Activated T-cell treated with anti-CD3 and anti-CD28 coated beads for 1 hour (primary cell): ENCODE results near the gene WWC1.
"Not testable (repeated sequence)": the region's sequence is repeated elsewhere in the genome, so short reads cannot be mapped to it uniquely, and the experiment has no call there.

ENCODE experiments used
- DNase-seq: peaks from one replicate; pipeline ENCODE4 v3.0.0-alpha.2; 2020; ENCODE audit warnings: low read depth

WWC1 gene

DNA sequence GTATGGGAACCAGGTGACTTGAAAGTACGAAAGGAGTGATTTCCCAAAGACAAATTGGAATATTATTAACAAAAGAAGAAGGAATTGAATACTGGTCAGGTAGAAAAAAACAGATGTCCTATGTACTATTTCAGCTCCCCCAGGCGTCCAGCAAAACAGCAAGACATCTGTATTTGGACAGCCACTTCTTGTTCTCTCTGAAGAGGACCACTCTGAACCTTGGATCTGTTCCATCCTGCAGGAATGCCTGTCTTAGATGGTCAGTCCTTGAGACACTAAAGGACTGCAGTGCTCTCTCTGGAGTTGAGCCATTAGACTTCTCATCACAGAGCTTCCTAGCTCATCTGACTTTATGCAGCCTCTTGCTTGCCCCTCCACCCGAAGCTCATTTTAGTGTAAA lies 120.4 kb downstream of the WWC1 start:
- no peak for DNase-seq

DNA sequence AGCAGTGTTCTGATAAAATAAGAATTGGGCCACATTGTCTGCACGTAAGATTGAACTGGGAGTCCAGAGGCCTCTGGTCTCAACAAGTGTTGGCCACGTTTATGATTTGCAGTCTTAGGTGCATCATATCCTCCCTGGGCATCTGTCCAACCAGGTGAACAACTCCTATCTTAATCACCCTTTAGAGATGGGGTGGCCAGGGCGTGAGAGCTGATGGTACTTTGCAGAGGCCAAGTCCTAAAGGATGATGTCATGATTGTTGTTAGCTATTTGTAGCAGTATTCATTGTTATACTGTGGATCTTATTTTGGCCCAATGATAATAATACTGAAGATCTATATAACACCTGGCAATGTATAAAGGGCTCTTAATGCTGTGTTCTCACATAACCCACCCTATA lies 121.6 kb downstream of the WWC1 start:
- no peak for DNase-seq

- DNase-seq, result no peak
Measured at GRCh38 chr5:168413596-168413995, 122.2 kb downstream of the WWC1 start.

- DNase-seq, result no peak
Measured at GRCh38 chr5:168415401-168415800, 124.0 kb downstream of the WWC1 start.

GRCh38 chr5:168415971-168416370 lies 124.5 kb downstream of the WWC1 start:
- no peak for DNase-seq

GRCh38 chr5:168417731-168418429 lies 126.4 kb downstream of the WWC1 start:
- no peak for DNase-seq

DNA sequence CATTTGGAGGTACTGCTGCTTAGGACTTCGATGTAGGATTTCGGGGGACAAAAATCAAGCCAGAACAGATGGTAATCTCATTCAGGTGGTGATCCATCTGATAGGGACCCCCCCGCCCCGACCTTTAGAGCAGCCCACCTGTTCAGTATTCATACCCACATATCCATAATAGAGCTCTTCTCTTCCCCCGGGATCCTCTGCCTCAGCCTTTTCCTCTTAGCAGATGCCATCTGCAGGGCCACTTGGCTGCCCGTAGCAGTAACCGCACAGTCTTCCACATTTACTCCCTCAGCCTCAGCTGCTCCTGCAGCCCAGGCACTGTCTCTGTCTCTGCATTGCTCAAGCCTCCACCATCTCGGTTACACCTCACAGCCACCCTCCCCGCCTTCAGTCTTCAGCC lies 129.0 kb downstream of the WWC1 start:
- no peak for DNase-seq

- DNase-seq, result no peak
Measured at GRCh38 chr5:168422431-168422830, 131.0 kb downstream of the WWC1 start.

- no peak for DNase-seq
Measured at GRCh38 chr5:168423478-168423877, 132.0 kb downstream of the WWC1 start.

DNA sequence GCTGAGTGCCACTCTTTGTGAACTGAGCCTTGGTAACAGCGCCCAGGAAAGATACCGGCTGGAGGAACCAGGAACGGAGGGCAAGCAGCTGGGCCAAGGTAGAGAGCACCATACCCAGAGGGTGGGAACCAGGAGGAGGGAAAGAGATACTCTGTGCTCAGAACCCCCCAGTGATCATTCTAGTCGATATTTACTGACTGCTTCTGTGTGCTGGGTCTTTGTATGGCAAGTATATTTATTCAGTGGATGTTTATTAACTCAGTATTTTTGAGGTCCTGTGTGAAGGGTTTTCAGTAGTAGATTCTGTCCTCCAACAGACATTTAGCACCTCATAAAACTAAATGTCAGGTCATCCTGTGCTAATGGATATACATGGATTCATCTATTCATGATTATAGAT lies 132.5 kb downstream of the WWC1 start:
- DNase-seq, result no peak

DNA sequence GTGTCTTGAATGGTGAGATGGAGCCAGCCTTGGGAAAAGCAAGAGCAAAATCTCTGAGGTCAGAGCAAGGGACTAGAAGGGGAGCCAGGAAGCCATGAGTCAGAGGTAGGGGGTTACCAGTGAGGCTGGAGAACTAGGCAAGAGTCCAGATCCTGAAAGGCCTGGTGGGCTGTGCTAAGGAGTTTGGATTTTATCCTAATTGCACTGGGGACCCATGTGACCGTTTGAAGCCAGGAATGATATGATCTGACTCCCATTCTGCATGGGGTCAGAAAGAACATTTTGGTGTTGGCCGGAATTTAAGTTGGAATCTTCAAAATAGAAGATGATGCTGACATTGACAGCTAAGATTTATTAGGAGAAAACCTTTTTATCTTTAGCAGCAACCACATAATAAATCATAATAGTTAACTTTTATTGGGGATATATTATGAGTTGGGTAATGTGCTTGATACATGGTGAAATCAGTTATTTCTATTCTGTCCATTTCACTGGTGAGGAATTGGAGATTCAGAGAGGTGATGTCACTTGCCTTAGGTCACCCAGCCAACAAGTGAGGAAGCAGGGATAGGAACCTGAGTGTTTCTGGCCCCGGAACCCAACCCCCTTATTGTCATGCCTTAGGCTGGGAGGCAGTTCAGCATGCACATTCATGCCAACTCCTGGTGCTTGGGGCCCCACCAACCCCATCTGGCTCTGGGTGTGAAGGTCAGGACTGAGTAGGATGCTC lies 133.3 kb downstream of the WWC1 start:
- no peak for DNase-seq

- no peak for DNase-seq
Measured at GRCh38 chr5:168426007-168426863, 134.8 kb downstream of the WWC1 start.

- DNase-seq, result no peak
Measured at GRCh38 chr5:168426864-168427172, 135.4 kb downstream of the WWC1 start.

DNA sequence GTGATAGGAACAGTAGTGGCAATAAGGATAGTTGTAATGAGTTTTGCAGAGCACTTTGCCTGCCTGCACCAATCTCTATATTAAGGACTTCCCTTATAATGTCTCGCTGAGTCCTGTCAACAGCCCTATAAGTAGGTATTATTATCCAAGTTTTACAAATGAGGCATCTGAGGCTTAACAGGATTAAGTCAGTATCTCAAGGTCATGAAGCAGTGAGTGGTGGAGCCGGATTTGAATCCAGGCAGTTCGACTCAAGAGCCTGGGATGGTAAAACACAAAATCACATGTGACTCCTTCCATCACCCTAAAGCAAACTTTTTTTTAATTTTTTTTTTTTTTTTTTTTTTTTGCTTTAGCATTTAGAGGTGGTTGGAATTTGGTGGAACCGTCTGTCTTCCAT lies 135.8 kb downstream of the WWC1 start:
- no peak for DNase-seq

DNA sequence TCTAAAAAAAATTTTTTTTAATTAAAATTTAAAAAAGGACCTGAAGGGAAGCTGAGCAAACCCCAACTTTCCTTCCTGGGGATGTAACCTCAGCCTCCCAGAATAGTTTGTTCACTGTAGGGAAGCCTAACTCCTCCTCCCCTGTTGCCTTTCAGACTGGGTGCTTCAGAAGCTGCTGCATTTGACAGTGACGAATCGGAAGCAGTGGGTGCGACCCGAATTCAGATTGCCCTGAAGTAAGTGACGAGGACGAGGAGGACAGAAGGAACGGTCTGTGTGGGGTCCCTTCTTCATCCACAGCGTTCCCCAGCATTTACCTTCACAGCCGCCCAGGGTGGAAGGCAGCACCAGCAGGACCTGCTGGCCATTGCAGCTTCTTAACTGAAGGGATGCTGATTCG lies 137.1 kb downstream of the WWC1 start:
- no peak for DNase-seq

DNA sequence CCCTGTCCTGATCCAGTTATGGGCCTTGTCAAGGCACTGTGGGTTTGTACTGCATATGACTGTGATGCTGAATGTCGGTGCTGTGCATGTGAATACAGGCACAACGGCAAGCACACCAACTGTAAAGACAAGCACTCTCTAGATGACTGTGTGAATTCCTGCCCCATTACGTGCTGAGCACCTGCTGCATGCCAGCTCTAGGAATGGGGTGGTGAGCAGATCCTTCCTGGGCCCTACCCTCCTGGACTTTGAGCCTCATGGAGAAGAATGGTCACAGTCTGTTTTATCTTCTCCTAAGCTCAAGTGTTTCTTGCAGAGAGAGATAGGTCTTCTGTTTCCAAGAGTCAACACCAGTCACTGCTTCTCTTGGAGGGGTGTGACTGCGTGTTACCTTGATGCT lies 138.9 kb downstream of the WWC1 start:
- no peak for DNase-seq

GRCh38 chr5:168432903-168433302 lies 141.5 kb downstream of the WWC1 start:
- DNase-seq, result no peak

- DNase-seq, result no peak
Measured at GRCh38 chr5:168434001-168434400, 142.6 kb downstream of the WWC1 start.

GRCh38 chr5:168434746-168435321 lies 143.4 kb downstream of the WWC1 start:
- no peak for DNase-seq

GRCh38 chr5:168435340-168435739 lies 143.9 kb downstream of the WWC1 start:
- not testable (repeated sequence) for DNase-seq

DNA sequence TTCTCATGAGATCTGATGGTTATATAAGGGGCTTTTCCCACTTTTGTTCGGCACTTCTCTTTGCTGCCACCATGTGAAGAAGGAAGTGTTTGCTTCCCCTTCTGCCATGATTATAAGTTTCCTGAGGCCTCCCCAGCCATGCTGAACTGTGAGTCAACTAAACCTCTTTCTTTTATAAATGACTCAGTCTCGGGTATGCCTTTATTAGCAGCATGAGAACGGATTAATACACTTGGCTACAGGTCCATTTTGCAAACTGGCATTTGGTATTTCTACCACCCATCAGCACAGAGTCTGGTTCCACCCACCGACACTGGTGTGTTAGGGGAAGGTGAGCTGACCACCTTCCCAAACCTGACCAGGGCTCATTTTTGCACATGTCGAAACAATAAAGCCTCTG lies 146.9 kb downstream of the WWC1 start:
- no peak for DNase-seq

- DNase-seq, result no peak
Measured at GRCh38 chr5:168443533-168443932, 152.1 kb downstream of the WWC1 start.
